CD14-positive monocyte (primary cell): Measurements from ENCODE around the gene C5orf15. TPM values are rescaled to one million over a fixed set of nuclear protein-coding genes. Genes with fewer than 3 reads are reported as not detected.
A peak's percentile ranks its signal among the peaks of the same experiment; 100 is the strongest.

ENCODE experiments used
- DNase-seq, 3 donors: peaks; one replicate each; pipeline ENCODE4 v3.0.0-alpha.2; 2011 to 2022
- H2AFZ ChIP-seq: 2 replicates; pipeline ENCODE4 v1.6.0; 2012; ENCODE audit warnings: mild to moderate bottlenecking, low read depth, low read length, inconsistent platforms; ENCODE audit not compliant: insufficient read depth, poor library complexity, severe bottlenecking
- H3K27ac ChIP-seq, 2 donors: 1 replicate in 1 of 2; 2 replicates in 1 of 2; pipeline ENCODE4 v1.5.1; 2012 to 2013; ENCODE audit warnings: low read length in 2 of 2, control low read depth in 1 of 2, inconsistent platforms in 1 of 2, low read depth in 1 of 2, mild to moderate bottlenecking in 1 of 2
- H3K27me3 ChIP-seq, 2 donors: one replicate each; pipeline versions ENCODE4 v1.6.0 to v1.6.1; 2011 to 2013; ENCODE audit warnings: low read length in 2 of 2; ENCODE audit not compliant: control insufficient read depth in 2 of 2, insufficient read depth in 2 of 2
- H3K36me3 ChIP-seq, 2 donors: replicated peaks in 1 of 2; 1 replicate in 1 of 2; 2 replicates in 1 of 2; pipeline versions ENCODE4 v1.5.1 to v1.6.1; 2012 to 2013; ENCODE audit warnings: low read length in 2 of 2, control low read depth in 1 of 2, inconsistent platforms in 1 of 2, mild to moderate bottlenecking in 1 of 2; ENCODE audit not compliant: insufficient read depth in 2 of 2, control insufficient read depth in 1 of 2
- H3K4me1 ChIP-seq, 2 donors: 1 replicate in 1 of 2; 2 replicates in 1 of 2; pipeline versions ENCODE4 v1.5.1 to v1.6.1; 2012 to 2013; ENCODE audit warnings: low read length in 2 of 2, control low read depth in 1 of 2, inconsistent platforms in 1 of 2, mild to moderate bottlenecking in 1 of 2, moderate library complexity in 1 of 2; ENCODE audit not compliant: insufficient read depth in 2 of 2, control insufficient read depth in 1 of 2
- H3K4me2 ChIP-seq: replicated peaks from 2 replicates; pipeline ENCODE3; 2012; ENCODE audit warnings: low read length, moderate library complexity, mild to moderate bottlenecking; ENCODE audit not compliant: poor library complexity, severe bottlenecking; ENCODE audit errors: extremely low read depth
- H3K4me3 ChIP-seq, 3 experiments: fragments of 200-600 bp in 1 of 3; sonication (generic) in 1 of 3; replicated peaks in 1 of 3; 1 replicate in 2 of 3; 2 replicates in 1 of 3; pipeline ENCODE4 v1.5.1; 2011 to 2013; ENCODE audit warnings: low read length in 3 of 3, mild to moderate bottlenecking in 3 of 3, control low read depth in 2 of 3, low read depth in 2 of 3, inconsistent platforms in 1 of 3, moderate library complexity in 1 of 3
- H3K79me2 ChIP-seq: 2 replicates; pipeline ENCODE4 v1.6.0; 2012; ENCODE audit warnings: mild to moderate bottlenecking, control low read depth, inconsistent platforms, low read length, moderate library complexity; ENCODE audit not compliant: insufficient read depth
- H3K9ac ChIP-seq: 2 replicates; pipeline ENCODE4 v1.6.0; 2017; ENCODE audit warnings: low read length, mild to moderate bottlenecking; ENCODE audit not compliant: insufficient read depth, poor library complexity, severe bottlenecking
- H3K9me3 ChIP-seq, 2 donors: replicated peaks in 1 of 2; 1 replicate in 1 of 2; 2 replicates in 1 of 2; pipeline versions ENCODE4 v1.5.1 to v1.6.1; 2012 to 2013; ENCODE audit warnings: low read length in 2 of 2, control low read depth in 1 of 2; ENCODE audit not compliant: control insufficient read depth in 1 of 2, insufficient read depth in 1 of 2
- H4K20me1 ChIP-seq: 2 replicates; pipeline ENCODE4 v1.6.0; 2012; ENCODE audit warnings: mild to moderate bottlenecking, low read length, control low read depth, moderate library complexity; ENCODE audit not compliant: insufficient read depth
- H3K27ac Mint-ChIP-seq, 7 donors: one replicate each; pipeline ENCODE4 v1.8.0; 2020; ENCODE audit warnings: mild to moderate bottlenecking in 7 of 7, mixed read lengths in 7 of 7, moderate library complexity in 6 of 7, inconsistent platforms in 2 of 7
- H3K27me3 Mint-ChIP-seq, 3 donors: one replicate each; pipeline ENCODE4 v1.8.0; 2021 to 2022; ENCODE audit warnings: low read depth in 3 of 3, mild to moderate bottlenecking in 3 of 3, mixed read lengths in 3 of 3, moderate library complexity in 3 of 3, inconsistent platforms in 1 of 3
- H3K36me3 Mint-ChIP-seq, 2 donors: one replicate each; pipeline ENCODE4 v1.8.0; 2020; ENCODE audit warnings: mixed read lengths in 2 of 2, inconsistent platforms in 1 of 2, mild to moderate bottlenecking in 1 of 2
- H3K4me1 Mint-ChIP-seq: one replicate; pipeline ENCODE4 v1.8.0; 2020; ENCODE audit warnings: mild to moderate bottlenecking, mixed read lengths
- H3K4me3 Mint-ChIP-seq, 2 donors: one replicate each; pipeline ENCODE4 v1.8.0; 2020; ENCODE audit warnings: mild to moderate bottlenecking in 2 of 2, mixed read lengths in 2 of 2, moderate library complexity in 1 of 2
- H3K9me3 Mint-ChIP-seq, 7 donors: one replicate each; pipeline ENCODE4 v1.8.0; 2020 to 2022; ENCODE audit warnings: mixed read lengths in 7 of 7, mild to moderate bottlenecking in 6 of 7, moderate library complexity in 6 of 7, inconsistent platforms in 2 of 7
- CTCF ChIP-seq: fragments of 200-600 bp; IDR thresholded peaks from one replicate; pipeline ENCODE4 v1.8.0; 2022; ENCODE audit warnings: antibody characterized with exemption, mild to moderate bottlenecking
- WGBS: methylation state at CpG from one replicate; pipeline ENCODE4 v1.1.5; 2013; ENCODE audit warnings: missing lambda C conversion rate; ENCODE audit not compliant: insufficient coverage; 5-methylcytosine and 5-hydroxymethylcytosine counted together
- intact Hi-C, 2 donors: fragments of 100-400 bp; cut with micrococcal nuclease; formaldehyde crosslinking; loops; one replicate each; pipeline versions ENCODE4 v1.15.0 to v1.15.1; 2023
- polyA plus RNA-seq, 3 donors: library from polyadenylated mRNA; depleted of rRNA in 1 of 3; unstranded in 2 of 3; stranded (reverse) in 1 of 3; fragments of 300-500 nt in 2 of 3; fragments of >200 nt in 1 of 3; fragmentation: Illumina TruSeq in 2 of 3; gene quantifications; 1 replicate in 2 of 3; 2 replicates in 1 of 3; pipeline ENCODE4 v1.2.3, GENCODE V29; 2012 to 2021

The C5orf15 gene
- polyA plus RNA-seq, 3 donors, result 38.0 to 59.2 (median 46.9) TPM

- Mint-ChIP-seq H3K27ac (no peak overlapping the region), H3K9me3 (no peaks in the 10 kb centered on the region), H3K36me3 (peaks cover 14 to 25% of the 10 kb centered on the region in 2 donors), H3K27me3 (no peaks in the 10 kb centered on the region), H3K4me3 (no peak overlapping the region), H3K4me1 (peaks cover 27% of the 10 kb centered on the region)
- H4K20me1 ChIP-seq, result peaks cover 98% of the 10 kb centered on the region
- 100% methylated on average over 2 of the region's 6 CpGs for WGBS
- H3K36me3 ChIP-seq, result peaks cover 5 to 18% of the 10 kb centered on the region in 2 donors
- TF ChIP-seq CTCF, result no peak
- no peak overlapping the region for H3K27ac ChIP-seq
- H3K9ac ChIP-seq, result no peak overlapping the region
- no peak overlapping the region for H3K4me2 ChIP-seq
- DNase-seq, result no peak
- no peak overlapping the region for H3K4me3 ChIP-seq
- H2AFZ ChIP-seq, result no peak overlapping the region
- H3K27me3 ChIP-seq, result no peaks in the 10 kb centered on the region
- no peaks in the 10 kb centered on the region for H3K9me3 ChIP-seq
- H3K79me2 ChIP-seq, result peaks cover 98% of the 10 kb centered on the region
- intact Hi-C loops, result no loop called here
- peaks cover 4 to 5% of the 10 kb centered on the region in 2 donors for H3K4me1 ChIP-seq
Measured at GRCh38 chr5:133998042-133998441, 29.6 kb upstream of the C5orf15 start.

- Histone ChIP-seq H3K9ac (no peak overlapping the region), H3K27me3 (no peaks in the 10 kb centered on the region), H3K9me3 (no peaks in the 10 kb centered on the region), H3K27ac (no peak overlapping the region), H4K20me1 (peaks cover 96% of the 10 kb centered on the region), H3K4me1 (no peaks in the 10 kb centered on the region), H3K79me2 (peaks cover 95% of the 10 kb centered on the region), H3K4me2 (no peak overlapping the region), H2AFZ (no peak overlapping the region), H3K36me3 (peaks cover 5 to 14% of the 10 kb centered on the region in 2 donors), H3K4me3 (no peak overlapping the region)
- intact Hi-C loops, result no loop called here
- TF ChIP-seq CTCF, result peak; percentile 63
- DNase-seq, result peak in 2 of 3 donors; percentile 22 to 32
- Mint-ChIP-seq H3K4me1 (peaks cover 16% of the 10 kb centered on the region), H3K9me3 (no peaks in the 10 kb centered on the region), H3K27ac (no peak overlapping the region), H3K36me3 (peaks cover 9 to 25% of the 10 kb centered on the region in 2 donors), H3K27me3 (no peaks in the 10 kb centered on the region), H3K4me3 (no peak overlapping the region)
- WGBS, result no CpG with 5 or more reads among the region's 3 CpGs
Measured at GRCh38 chr5:133996683-133997252, 28.3 kb upstream of the C5orf15 start.
